Measurements from ENCODE around the gene GAST. TPM values are rescaled to one million over a fixed set of nuclear protein-coding genes. Genes with fewer than 3 reads are reported as not detected.

Gene GAST
- total RNA-seq, 1 experiment from 2014 or later, result not detected

- Histone ChIP-seq H3K4me2 (ENCODE audit: low read length) (no peak overlapping the region), H3K36me3 (ENCODE audit: control insufficient read depth in 1 of 2, insufficient read depth in 2 of 2, low read length in 2 of 2) (no peaks in the 10 kb centered on the region), H3K27ac (ENCODE audit: low read depth, low read length) (no peak overlapping the region), H3K27me3 (ENCODE audit: insufficient read depth, low read length) (no peaks in the 10 kb centered on the region), H3K9ac (ENCODE audit: low read length) (no peak overlapping the region), H3K9me3 (ENCODE audit: control insufficient read depth in 1 of 2, insufficient read depth in 1 of 2, low read depth in 1 of 2, low read length in 2 of 2) (no peaks in the 10 kb centered on the region), H3K9me2 (ENCODE audit: insufficient read depth) (no peaks in the 10 kb centered on the region), H4K20me1 (ENCODE audit: insufficient read depth) (no peaks in the 10 kb centered on the region), H3K4me3 (replicated peaks in 1 of 2; ENCODE audit: low read depth in 1 of 2, low read length in 2 of 2) (no peak overlapping the region), H3K79me2 (ENCODE audit: insufficient read depth, low read length) (no peaks in the 10 kb centered on the region), H2AFZ (ENCODE audit: low read depth, low read length, poor library complexity, severe bottlenecking) (no peak overlapping the region), H3K4me1 (ENCODE audit: control insufficient read depth in 1 of 2, insufficient read depth in 2 of 2, low read length in 2 of 2) (peaks cover 0 to 6% of the 10 kb centered on the region in 2 experiments; a peak in 2 of 4 replicates)
- no peak for TF ChIP-seq FOSL1 (IDR thresholded peaks at IDR 0.05; ENCODE audit: low read depth)
- no peak for TF ChIP-seq ELF1 (IDR thresholded peaks at IDR 0.05; ENCODE audit: borderline replicate concordance, low read depth)
- no peak for TF ChIP-seq JUND (IDR thresholded peaks at IDR 0.05)
- TF ChIP-seq ZFX (IDR thresholded peaks at IDR 0.05), result no peak
- no peak for TF ChIP-seq YY1 (IDR thresholded peaks at IDR 0.05; ENCODE audit: extremely low read depth, insufficient replicate concordance, low read depth, low read length)
- no peak for TF ChIP-seq RAD21 (IDR thresholded peaks at IDR 0.05; ENCODE audit: low read depth)
- BruUV-seq (replicated peaks), result no TSS peak
- ChIA-PET CTCF (interaction anchor here (0.7 to 4.6 kb wide), 2 partner anchors 12 to 163 kb away, joined by 4 to 27 read pairs; no protein-coding TSS in a partner anchor), RAD21 (ENCODE audit: low non-redundant PET in 1 of 2, low total read pairs in 2 of 2, uncharacterized antibody in 2 of 2, unreplicated experiment in 2 of 2) (no interaction called here), POLR2A (interaction anchor here (1.0 to 4.0 kb wide), 2 partner anchors 12 to 18 kb away, joined by 3 to 32 read pairs; partner anchors contain the start of gene EIF1)
- intact Hi-C loops (cut with micrococcal nuclease), result no loop called here
- DNase-seq (ENCODE audit: low read depth, low spot score) (no peak), ATAC-seq (no peak)
Observed at GRCh38 chr17:41707803-41708669, 4.1 kb upstream of the GAST start.

GRCh38 chr17:41710472-41711090 lies 1.6 kb upstream of the GAST start:
- H3K9me3 ChIP-seq (ENCODE audit: control insufficient read depth in 1 of 2, insufficient read depth in 1 of 2, low read depth in 1 of 2, low read length in 2 of 2), result no peaks in the 10 kb centered on the region
- no peak overlapping the region for H3K4me3 ChIP-seq (replicated peaks in 1 of 2; ENCODE audit: low read depth in 1 of 2, low read length in 2 of 2)
- H3K9ac ChIP-seq (ENCODE audit: low read length), result no peak overlapping the region
- BruUV-seq (replicated peaks), result no TSS peak
- ChIA-PET RAD21 (ENCODE audit: low non-redundant PET in 1 of 2, low total read pairs in 2 of 2, uncharacterized antibody in 2 of 2, unreplicated experiment in 2 of 2) (no interaction called here), POLR2A (interaction anchor here (0.6 to 1.1 kb wide), 2 partner anchors 22 kb away, joined by 3 to 5 read pairs; partner anchors contain the start of gene EIF1), CTCF (no interaction called here)
- H3K9me2 ChIP-seq (ENCODE audit: insufficient read depth), result no peaks in the 10 kb centered on the region
- ATAC-seq (no peak), DNase-seq (ENCODE audit: low read depth, low spot score) (no peak)
- H3K27me3 ChIP-seq (ENCODE audit: insufficient read depth, low read length), result no peaks in the 10 kb centered on the region
- no peaks in the 10 kb centered on the region for H3K36me3 ChIP-seq (ENCODE audit: control insufficient read depth in 1 of 2, insufficient read depth in 2 of 2, low read length in 2 of 2)
- H3K79me2 ChIP-seq (ENCODE audit: insufficient read depth, low read length), result no peaks in the 10 kb centered on the region
- intact Hi-C loops (cut with micrococcal nuclease), result no loop called here
- H3K4me1 ChIP-seq (ENCODE audit: control insufficient read depth in 1 of 2, insufficient read depth in 2 of 2, low read length in 2 of 2), result peaks cover 0 to 6% of the 10 kb centered on the region in 2 experiments; a peak in 2 of 4 replicates
- H3K4me2 ChIP-seq (ENCODE audit: low read length), result no peak overlapping the region
- no peak overlapping the region for H2AFZ ChIP-seq (ENCODE audit: low read depth, low read length, poor library complexity, severe bottlenecking)
- no peak overlapping the region for H3K27ac ChIP-seq (ENCODE audit: low read depth, low read length)
- no peaks in the 10 kb centered on the region for H4K20me1 ChIP-seq (ENCODE audit: insufficient read depth)
- no peak for TF ChIP-seq EGR1 (IDR thresholded peaks at IDR 0.05; ENCODE audit: low read depth)
- no peak for TF ChIP-seq SP1 (IDR thresholded peaks at IDR 0.05; ENCODE audit: low read depth)
- no peak for TF ChIP-seq JUND (IDR thresholded peaks at IDR 0.05)
- no peak for TF ChIP-seq SRF (IDR thresholded peaks at IDR 0.05; ENCODE audit: low read depth)
- TF ChIP-seq, protein P1, sequence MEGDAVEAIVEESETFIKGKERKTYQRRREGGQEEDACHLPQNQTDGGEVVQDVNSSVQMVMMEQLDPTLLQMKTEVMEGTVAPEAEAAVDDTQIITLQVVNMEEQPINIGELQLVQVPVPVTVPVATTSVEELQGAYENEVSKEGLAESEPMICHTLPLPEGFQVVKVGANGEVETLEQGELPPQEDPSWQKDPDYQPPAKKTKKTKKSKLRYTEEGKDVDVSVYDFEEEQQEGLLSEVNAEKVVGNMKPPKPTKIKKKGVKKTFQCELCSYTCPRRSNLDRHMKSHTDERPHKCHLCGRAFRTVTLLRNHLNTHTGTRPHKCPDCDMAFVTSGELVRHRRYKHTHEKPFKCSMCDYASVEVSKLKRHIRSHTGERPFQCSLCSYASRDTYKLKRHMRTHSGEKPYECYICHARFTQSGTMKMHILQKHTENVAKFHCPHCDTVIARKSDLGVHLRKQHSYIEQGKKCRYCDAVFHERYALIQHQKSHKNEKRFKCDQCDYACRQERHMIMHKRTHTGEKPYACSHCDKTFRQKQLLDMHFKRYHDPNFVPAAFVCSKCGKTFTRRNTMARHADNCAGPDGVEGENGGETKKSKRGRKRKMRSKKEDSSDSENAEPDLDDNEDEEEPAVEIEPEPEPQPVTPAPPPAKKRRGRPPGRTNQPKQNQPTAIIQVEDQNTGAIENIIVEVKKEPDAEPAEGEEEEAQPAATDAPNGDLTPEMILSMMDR (IDR thresholded peaks at IDR 0.05 in 2 of 3, conservative IDR thresholded peaks at IDR 0.05 in 1 of 3; ENCODE audit: borderline replicate concordance in 1 of 3, insufficient read depth in 1 of 3, low read depth in 2 of 3, low read length in 2 of 3), result no peak
- no peak for TF ChIP-seq EZH2phosphoT487 (IDR thresholded peaks at IDR 0.05; ENCODE audit: borderline replicate concordance)
- no peak for TF ChIP-seq POLR2A (IDR thresholded peaks at IDR 0.05; ENCODE audit: borderline replicate concordance, extremely low read depth, insufficient read depth, insufficient read length)
- TF ChIP-seq, protein P2, sequence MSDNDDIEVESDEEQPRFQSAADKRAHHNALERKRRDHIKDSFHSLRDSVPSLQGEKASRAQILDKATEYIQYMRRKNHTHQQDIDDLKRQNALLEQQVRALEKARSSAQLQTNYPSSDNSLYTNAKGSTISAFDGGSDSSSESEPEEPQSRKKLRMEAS (IDR thresholded peaks at IDR 0.05), result no peak
- TF ChIP-seq REST (IDR thresholded peaks at IDR 0.05; ENCODE audit: low read depth), result no peak

Data from HCT116 (cell line).